GM23338 (cell line): ENCODE results near the gene FBXW11.

ENCODE experiments used
- CREB1 ChIP-seq: fragments of 250-450 bp; sonication (Bioruptor Pico); IDR thresholded peaks from 2 replicates; pipeline ENCODE4 v1.5.0; 2020; ENCODE audit warnings: low read depth, mild to moderate bottlenecking, moderate library complexity
- EZH2 ChIP-seq: fragments of 200-600 bp; sonication (generic); IDR thresholded peaks from one replicate; pipeline ENCODE4 v1.8.0; 2017; ENCODE audit warnings: antibody characterized with exemption, mild to moderate bottlenecking, low read depth; ENCODE audit not compliant: unreplicated experiment
- EZH2phosphoT487 ChIP-seq: fragments of 200-600 bp; sonication (generic); IDR thresholded peaks from one replicate; pipeline ENCODE4 v1.8.1; 2018; ENCODE audit warnings: antibody characterized with exemption; ENCODE audit not compliant: unreplicated experiment
- JUNB ChIP-seq: IDR thresholded peaks from one replicate; pipeline ENCODE4 v1.6.1; 2016; ENCODE audit warnings: antibody characterized with exemption; ENCODE audit not compliant: unreplicated experiment
- NANOG ChIP-seq: IDR thresholded peaks from 2 replicates; pipeline ENCODE4 v1.6.1; 2016; ENCODE audit warnings: antibody characterized with exemption, borderline replicate concordance
- POLR2AphosphoS5 ChIP-seq: IDR thresholded peaks from 2 replicates; pipeline ENCODE4 v1.6.1; 2016; ENCODE audit warnings: antibody characterized with exemption, low read depth
- STAT1 ChIP-seq: IDR thresholded peaks from one replicate; pipeline ENCODE4 v1.6.1; 2016; ENCODE audit warnings: antibody characterized with exemption; ENCODE audit not compliant: unreplicated experiment
- ZNF114 ChIP-seq: fragments of 250-450 bp; sonication (Bioruptor Pico); IDR thresholded peaks from 2 replicates; pipeline ENCODE4 v1.5.0; 2020; ENCODE audit warnings: mild to moderate bottlenecking, moderate library complexity
- TF ChIP-seq, protein P1 (sequence below), 2 experiments: fragments of 200-600 bp in 1 of 2; sonication (generic) in 1 of 2; conservative IDR thresholded peaks; 2 replicates each; pipeline versions ENCODE4 v1.5.1 to v1.6.1; 2016 to 2017; ENCODE audit warnings: antibody characterized with exemption in 2 of 2, low read depth in 2 of 2, mild to moderate bottlenecking in 2 of 2, moderate library complexity in 1 of 2
- TF ChIP-seq, protein P2 (sequence below): IDR thresholded peaks from one replicate; pipeline ENCODE4 v1.6.1; 2018; ENCODE audit warnings: antibody characterized with exemption; ENCODE audit not compliant: unreplicated experiment
- TF ChIP-seq, protein P3 (sequence below): IDR thresholded peaks from 2 replicates; pipeline ENCODE4 v1.6.1; 2016; ENCODE audit warnings: antibody characterized with exemption
- TF ChIP-seq, protein P4 (sequence below): fragments of 250-450 bp; sonication (Bioruptor Pico); IDR thresholded peaks from 2 replicates; pipeline ENCODE4 v1.5.0; 2020; ENCODE audit warnings: mild to moderate bottlenecking, moderate library complexity

DNA sequence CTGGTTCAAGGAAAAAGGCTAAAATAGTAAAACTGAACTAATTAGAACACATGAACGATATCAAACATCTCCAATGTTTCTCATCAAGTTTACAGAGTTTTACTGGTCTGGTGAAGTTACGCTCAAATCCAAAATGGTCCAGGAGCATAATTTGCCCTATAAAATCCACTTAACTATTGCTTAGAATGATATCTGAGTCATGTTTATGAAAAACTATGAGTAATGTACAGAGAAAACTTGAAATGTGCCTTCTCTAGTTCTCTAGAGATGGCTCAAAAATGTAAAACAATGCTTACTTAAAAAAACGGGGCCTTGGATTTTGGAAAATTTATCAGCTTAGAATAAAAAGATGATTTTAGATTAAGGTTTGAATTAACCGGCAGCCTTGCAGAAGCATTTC, 108.1 kb downstream of the FBXW11 start:
- TF ChIP-seq EZH2 = no peak
- TF ChIP-seq, protein P1, sequence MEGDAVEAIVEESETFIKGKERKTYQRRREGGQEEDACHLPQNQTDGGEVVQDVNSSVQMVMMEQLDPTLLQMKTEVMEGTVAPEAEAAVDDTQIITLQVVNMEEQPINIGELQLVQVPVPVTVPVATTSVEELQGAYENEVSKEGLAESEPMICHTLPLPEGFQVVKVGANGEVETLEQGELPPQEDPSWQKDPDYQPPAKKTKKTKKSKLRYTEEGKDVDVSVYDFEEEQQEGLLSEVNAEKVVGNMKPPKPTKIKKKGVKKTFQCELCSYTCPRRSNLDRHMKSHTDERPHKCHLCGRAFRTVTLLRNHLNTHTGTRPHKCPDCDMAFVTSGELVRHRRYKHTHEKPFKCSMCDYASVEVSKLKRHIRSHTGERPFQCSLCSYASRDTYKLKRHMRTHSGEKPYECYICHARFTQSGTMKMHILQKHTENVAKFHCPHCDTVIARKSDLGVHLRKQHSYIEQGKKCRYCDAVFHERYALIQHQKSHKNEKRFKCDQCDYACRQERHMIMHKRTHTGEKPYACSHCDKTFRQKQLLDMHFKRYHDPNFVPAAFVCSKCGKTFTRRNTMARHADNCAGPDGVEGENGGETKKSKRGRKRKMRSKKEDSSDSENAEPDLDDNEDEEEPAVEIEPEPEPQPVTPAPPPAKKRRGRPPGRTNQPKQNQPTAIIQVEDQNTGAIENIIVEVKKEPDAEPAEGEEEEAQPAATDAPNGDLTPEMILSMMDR (conservative IDR thresholded peaks at IDR 0.05; ENCODE audit: low read depth in 2 of 2) = no peak
- TF ChIP-seq EZH2phosphoT487 = no peak
- TF ChIP-seq NANOG = no peak
- TF ChIP-seq POLR2AphosphoS5 = no peak
- TF ChIP-seq, protein P2, sequence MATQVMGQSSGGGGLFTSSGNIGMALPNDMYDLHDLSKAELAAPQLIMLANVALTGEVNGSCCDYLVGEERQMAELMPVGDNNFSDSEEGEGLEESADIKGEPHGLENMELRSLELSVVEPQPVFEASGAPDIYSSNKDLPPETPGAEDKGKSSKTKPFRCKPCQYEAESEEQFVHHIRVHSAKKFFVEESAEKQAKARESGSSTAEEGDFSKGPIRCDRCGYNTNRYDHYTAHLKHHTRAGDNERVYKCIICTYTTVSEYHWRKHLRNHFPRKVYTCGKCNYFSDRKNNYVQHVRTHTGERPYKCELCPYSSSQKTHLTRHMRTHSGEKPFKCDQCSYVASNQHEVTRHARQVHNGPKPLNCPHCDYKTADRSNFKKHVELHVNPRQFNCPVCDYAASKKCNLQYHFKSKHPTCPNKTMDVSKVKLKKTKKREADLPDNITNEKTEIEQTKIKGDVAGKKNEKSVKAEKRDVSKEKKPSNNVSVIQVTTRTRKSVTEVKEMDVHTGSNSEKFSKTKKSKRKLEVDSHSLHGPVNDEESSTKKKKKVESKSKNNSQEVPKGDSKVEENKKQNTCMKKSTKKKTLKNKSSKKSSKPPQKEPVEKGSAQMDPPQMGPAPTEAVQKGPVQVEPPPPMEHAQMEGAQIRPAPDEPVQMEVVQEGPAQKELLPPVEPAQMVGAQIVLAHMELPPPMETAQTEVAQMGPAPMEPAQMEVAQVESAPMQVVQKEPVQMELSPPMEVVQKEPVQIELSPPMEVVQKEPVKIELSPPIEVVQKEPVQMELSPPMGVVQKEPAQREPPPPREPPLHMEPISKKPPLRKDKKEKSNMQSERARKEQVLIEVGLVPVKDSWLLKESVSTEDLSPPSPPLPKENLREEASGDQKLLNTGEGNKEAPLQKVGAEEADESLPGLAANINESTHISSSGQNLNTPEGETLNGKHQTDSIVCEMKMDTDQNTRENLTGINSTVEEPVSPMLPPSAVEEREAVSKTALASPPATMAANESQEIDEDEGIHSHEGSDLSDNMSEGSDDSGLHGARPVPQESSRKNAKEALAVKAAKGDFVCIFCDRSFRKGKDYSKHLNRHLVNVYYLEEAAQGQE = no peak
- TF ChIP-seq JUNB = no peak
- TF ChIP-seq STAT1 = no peak
- TF ChIP-seq, protein P3, sequence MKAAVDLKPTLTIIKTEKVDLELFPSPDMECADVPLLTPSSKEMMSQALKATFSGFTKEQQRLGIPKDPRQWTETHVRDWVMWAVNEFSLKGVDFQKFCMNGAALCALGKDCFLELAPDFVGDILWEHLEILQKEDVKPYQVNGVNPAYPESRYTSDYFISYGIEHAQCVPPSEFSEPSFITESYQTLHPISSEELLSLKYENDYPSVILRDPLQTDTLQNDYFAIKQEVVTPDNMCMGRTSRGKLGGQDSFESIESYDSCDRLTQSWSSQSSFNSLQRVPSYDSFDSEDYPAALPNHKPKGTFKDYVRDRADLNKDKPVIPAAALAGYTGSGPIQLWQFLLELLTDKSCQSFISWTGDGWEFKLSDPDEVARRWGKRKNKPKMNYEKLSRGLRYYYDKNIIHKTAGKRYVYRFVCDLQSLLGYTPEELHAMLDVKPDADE = no peak
- no peak for TF ChIP-seq CREB1 (CRISPR knock-in tag)
- TF ChIP-seq, protein P4, sequence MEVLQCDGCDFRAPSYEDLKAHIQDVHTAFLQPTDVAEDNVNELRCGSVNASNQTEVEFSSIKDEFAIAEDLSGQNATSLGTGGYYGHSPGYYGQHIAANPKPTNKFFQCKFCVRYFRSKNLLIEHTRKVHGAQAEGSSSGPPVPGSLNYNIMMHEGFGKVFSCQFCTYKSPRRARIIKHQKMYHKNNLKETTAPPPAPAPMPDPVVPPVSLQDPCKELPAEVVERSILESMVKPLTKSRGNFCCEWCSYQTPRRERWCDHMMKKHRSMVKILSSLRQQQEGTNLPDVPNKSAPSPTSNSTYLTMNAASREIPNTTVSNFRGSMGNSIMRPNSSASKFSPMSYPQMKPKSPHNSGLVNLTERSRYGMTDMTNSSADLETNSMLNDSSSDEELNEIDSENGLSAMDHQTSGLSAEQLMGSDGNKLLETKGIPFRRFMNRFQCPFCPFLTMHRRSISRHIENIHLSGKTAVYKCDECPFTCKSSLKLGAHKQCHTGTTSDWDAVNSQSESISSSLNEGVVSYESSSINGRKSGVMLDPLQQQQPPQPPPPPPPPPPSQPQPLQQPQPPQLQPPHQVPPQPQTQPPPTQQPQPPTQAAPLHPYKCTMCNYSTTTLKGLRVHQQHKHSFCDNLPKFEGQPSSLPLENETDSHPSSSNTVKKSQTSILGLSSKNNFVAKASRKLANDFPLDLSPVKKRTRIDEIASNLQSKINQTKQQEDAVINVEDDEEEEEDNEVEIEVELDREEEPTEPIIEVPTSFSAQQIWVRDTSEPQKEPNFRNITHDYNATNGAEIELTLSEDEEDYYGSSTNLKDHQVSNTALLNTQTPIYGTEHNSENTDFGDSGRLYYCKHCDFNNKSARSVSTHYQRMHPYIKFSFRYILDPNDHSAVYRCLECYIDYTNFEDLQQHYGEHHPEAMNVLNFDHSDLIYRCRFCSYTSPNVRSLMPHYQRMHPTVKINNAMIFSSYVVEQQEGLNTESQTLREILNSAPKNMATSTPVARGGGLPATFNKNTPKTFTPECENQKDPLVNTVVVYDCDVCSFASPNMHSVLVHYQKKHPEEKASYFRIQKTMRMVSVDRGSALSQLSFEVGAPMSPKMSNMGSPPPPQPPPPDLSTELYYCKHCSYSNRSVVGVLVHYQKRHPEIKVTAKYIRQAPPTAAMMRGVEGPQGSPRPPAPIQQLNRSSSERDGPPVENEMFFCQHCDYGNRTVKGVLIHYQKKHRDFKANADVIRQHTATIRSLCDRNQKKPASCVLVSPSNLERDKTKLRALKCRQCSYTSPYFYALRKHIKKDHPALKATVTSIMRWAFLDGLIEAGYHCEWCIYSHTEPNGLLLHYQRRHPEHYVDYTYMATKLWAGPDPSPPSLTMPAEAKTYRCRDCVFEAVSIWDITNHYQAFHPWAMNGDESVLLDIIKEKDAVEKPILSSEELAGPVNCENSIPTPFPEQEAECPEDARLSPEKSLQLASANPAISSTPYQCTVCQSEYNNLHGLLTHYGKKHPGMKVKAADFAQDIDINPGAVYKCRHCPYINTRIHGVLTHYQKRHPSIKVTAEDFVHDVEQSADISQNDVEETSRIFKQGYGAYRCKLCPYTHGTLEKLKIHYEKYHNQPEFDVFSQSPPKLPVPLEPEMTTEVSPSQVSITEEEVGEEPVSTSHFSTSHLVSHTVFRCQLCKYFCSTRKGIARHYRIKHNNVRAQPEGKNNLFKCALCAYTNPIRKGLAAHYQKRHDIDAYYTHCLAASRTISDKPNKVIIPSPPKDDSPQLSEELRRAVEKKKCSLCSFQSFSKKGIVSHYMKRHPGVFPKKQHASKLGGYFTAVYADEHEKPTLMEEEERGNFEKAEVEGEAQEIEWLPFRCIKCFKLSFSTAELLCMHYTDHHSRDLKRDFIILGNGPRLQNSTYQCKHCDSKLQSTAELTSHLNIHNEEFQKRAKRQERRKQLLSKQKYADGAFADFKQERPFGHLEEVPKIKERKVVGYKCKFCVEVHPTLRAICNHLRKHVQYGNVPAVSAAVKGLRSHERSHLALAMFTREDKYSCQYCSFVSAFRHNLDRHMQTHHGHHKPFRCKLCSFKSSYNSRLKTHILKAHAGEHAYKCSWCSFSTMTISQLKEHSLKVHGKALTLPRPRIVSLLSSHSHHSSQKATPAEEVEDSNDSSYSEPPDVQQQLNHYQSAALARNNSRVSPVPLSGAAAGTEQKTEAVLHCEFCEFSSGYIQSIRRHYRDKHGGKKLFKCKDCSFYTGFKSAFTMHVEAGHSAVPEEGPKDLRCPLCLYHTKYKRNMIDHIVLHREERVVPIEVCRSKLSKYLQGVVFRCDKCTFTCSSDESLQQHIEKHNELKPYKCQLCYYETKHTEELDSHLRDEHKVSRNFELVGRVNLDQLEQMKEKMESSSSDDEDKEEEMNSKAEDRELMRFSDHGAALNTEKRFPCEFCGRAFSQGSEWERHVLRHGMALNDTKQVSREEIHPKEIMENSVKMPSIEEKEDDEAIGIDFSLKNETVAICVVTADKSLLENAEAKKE = no peak
- TF ChIP-seq ZNF114 = no peak
